ENCODE results near the gene GNPTAB. TPM values are rescaled to one million over a fixed set of nuclear protein-coding genes. Genes with fewer than 3 reads are reported as not detected.

Gene GNPTAB
- total RNA-seq, 1 donor from 2014 or later = 24.7 TPM

DNA sequence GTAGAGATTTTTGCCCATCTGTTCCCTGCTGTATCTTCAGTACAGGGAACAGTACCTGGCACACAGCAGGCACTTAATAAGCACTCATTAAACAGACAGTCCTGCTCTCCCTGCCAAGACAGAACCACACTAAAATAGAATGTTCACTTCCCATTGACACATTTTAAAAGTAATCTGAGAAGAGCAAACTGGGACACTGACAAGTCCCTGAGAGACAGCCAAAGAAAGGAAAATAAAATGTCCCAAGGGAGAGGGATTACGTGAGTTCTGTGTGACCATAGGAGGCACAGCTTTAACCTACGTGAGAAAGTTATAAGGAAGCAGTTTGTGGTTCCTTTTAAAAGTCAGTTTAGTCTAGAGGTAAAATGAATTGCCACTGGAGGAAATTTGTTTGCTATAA, 47.6 kb downstream of the GNPTAB start:
- no peak overlapping the region for H3K4me3 ChIP-seq (ENCODE audit: low read depth, low read length)
- TF ChIP-seq, protein P1, sequence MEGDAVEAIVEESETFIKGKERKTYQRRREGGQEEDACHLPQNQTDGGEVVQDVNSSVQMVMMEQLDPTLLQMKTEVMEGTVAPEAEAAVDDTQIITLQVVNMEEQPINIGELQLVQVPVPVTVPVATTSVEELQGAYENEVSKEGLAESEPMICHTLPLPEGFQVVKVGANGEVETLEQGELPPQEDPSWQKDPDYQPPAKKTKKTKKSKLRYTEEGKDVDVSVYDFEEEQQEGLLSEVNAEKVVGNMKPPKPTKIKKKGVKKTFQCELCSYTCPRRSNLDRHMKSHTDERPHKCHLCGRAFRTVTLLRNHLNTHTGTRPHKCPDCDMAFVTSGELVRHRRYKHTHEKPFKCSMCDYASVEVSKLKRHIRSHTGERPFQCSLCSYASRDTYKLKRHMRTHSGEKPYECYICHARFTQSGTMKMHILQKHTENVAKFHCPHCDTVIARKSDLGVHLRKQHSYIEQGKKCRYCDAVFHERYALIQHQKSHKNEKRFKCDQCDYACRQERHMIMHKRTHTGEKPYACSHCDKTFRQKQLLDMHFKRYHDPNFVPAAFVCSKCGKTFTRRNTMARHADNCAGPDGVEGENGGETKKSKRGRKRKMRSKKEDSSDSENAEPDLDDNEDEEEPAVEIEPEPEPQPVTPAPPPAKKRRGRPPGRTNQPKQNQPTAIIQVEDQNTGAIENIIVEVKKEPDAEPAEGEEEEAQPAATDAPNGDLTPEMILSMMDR (conservative IDR thresholded peaks at IDR 0.05; ENCODE audit: low read depth, low read length) = no peak
- DNase-seq (ENCODE audit: low read depth) = no peak

DNA sequence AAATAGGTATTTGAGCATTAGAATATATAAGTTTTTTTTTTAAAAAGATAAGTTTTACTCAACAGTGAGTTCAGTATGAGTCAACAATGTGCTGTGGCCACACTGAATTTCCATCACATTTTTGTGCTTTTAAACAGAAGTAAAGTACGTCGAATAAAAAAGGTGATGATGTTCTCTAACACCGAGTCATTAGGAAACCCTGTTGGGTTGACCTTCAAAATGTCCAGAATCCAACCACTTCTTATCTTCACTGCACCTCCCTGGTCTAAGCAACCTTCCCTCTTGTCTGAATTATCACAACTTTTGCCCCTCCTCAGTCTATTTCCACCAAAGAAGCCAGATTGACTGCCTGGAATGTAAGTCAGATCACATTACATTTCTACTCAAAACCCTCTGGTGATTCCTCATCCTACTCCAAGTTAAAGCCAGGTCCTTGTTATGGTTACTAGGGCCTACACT, 48.5 kb downstream of the GNPTAB start:
- no peak for DNase-seq (ENCODE audit: low read depth)
- TF ChIP-seq, protein P1 (conservative IDR thresholded peaks at IDR 0.05; ENCODE audit: low read depth, low read length) = no peak
- no peak overlapping the region for H3K4me3 ChIP-seq (ENCODE audit: low read depth, low read length)

GRCh38 chr12:101781834-101782233, 48.9 kb downstream of the GNPTAB start:
- H3K4me3 ChIP-seq (ENCODE audit: low read depth, low read length) = no peak overlapping the region
- TF ChIP-seq, protein P1 (conservative IDR thresholded peaks at IDR 0.05; ENCODE audit: low read depth, low read length) = no peak
- DNase-seq (ENCODE audit: low read depth) = no peak

DNA sequence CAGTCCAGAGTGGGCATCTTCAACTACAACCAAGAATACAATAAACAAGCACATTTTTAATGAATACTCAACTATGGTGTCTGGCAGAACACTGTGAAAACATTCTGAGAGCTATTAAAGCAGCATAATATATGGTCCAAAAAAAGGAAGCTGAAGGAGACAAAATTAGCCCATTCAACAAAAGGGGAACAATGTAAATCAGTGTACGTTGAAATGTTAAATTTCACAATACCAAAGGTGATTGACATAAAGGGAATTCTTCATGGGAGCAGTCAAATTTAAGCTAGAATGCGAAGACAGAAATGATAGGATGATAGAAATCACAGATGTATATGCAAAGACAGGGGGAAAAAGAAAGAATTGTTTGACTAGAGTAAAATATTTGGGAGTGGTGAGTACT, 50.2 kb downstream of the GNPTAB start:
- TF ChIP-seq, protein P1 (conservative IDR thresholded peaks at IDR 0.05; ENCODE audit: low read depth, low read length) = no peak
- DNase-seq (ENCODE audit: low read depth) = no peak
- no peak overlapping the region for H3K4me3 ChIP-seq (ENCODE audit: low read depth, low read length)

DNA sequence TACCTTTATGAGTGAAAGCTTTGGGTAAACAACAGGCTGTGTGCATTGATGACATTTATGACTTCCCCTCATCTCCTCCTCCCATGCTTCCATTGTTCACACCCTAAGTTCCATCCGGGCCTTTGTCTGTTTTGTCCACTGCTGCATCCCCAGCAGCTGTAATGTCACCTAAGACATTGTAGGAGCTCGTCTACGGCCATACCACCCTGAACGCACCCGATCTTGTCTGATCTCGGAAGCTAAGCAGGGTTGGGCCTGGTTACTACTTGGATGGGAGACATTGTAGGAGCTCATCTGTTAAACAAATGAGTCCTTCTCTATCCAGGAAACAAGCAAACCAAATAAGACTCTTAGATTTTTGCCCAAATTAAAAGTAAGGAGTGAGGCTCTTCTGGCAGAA, 51.1 kb downstream of the GNPTAB start:
- no peak overlapping the region for H3K4me3 ChIP-seq (ENCODE audit: low read depth, low read length)
- TF ChIP-seq, protein P1 (conservative IDR thresholded peaks at IDR 0.05; ENCODE audit: low read depth, low read length) = no peak
- DNase-seq (ENCODE audit: low read depth) = no peak

DNA sequence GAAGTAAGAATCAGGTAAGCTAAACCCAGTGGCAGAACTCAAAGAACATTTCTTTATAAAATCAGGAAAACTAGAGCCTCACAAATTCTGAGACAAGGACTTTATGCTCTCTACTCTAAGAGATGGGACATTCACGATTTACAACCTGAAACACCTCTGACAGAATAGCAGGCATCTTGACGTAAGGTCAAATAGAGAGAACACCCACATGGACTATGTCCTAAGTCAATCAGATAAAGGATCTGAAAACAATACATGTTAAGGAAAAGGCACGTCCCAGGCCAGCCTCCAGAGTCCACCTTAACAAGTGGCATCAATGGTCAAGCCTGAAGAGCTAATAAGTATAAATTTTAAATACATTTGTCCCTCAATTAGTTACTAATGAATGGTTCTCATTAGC, 51.6 kb downstream of the GNPTAB start:
- no peak overlapping the region for H3K4me3 ChIP-seq (ENCODE audit: low read depth, low read length)
- DNase-seq (ENCODE audit: low read depth) = no peak
- TF ChIP-seq, protein P1 (conservative IDR thresholded peaks at IDR 0.05; ENCODE audit: low read depth, low read length) = no peak

DNA sequence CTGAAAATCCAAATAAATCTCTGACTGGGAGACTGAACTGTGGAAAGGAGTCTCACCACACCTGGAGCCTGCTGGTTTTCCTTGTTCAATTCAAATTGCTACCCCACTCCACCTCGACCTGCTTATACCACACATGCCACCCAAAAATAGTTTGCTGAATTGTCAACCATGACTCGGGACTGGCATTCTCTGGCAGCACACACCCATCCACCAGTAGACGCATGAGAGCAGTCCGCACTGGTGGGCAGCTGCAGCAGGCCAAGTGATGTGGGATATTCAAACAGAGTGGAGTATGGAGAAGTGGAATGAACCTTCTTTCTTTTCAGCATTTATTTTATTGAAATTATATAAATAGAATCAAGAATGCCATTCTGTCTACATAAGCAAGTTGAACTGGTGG, 52.8 kb downstream of the GNPTAB start:
- TF ChIP-seq, protein P1 (conservative IDR thresholded peaks at IDR 0.05; ENCODE audit: low read depth, low read length) = no peak
- DNase-seq (ENCODE audit: low read depth) = no peak
- no peak overlapping the region for H3K4me3 ChIP-seq (ENCODE audit: low read depth, low read length)
